Activated CD4-positive, CD25-positive, alpha-beta regulatory T cell treated with anti-CD3 and anti-CD28 coated beads, Interleukin-2, amount 50 U/mL, for 72 hours (primary cell): ENCODE data around the gene SLC16A10.
"Not testable (repeated sequence)": the region's sequence is repeated elsewhere in the genome, so short reads cannot be mapped to it uniquely, and the experiment has no call there.

Experiments used
- DNase-seq: peaks from one replicate; pipeline ENCODE4 v3.0.0; 2021

SLC16A10 gene

DNA sequence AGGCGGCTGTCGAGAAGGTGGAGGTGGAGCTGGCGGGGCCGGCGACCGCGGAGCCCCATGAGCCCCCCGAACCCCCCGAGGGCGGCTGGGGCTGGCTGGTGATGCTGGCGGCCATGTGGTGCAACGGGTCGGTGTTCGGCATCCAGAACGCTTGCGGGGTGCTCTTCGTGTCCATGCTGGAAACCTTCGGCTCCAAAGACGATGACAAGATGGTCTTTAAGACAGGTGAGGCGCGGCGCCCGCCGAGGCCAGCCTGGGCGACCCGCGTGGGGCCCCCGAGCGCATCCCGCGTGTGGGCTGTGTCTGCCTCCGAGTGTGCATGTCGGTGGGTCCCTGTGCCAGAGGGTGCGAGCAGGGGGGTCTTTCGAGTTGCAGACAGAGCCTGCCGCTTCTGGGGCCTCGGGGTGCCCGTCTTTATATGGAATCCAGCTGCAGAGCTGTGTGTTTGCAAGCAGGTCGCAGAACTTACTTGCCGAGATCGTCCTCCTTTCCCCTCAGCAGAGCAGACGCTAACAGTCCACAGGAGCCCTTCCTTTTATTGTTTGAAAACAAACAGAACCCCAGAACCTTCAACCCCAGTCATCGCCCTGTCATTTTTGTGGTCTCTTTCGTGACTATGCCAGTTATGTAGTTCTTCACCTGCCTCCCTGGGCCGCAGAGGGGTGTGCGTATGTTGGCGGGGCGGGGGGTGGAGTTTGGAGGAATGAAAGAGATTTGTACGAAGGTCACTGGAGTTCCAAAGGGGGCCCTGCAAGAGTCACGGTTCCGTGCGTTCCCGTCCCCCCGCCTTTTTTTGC is 766 bp downstream of the SLC16A10 start:
- peak; percentile 65 for DNase-seq

DNA sequence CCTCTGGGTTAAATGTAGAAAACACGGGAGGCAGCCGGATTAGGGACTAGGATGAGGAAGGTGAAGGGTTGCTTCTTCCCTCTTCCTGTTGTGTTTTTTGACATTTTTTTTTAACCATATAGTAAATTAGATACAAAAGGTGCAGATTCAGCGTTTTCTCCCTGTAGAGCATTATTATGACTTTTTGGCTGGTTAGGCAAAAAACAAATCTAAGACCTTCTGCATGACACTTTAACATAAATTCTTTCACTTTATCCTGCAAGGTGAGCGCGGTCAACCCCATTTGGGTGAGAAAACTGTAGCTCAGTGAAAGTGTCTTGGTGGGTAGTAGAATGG is 1.3 kb downstream of the SLC16A10 start:
- DNase-seq, result no peak

DNA sequence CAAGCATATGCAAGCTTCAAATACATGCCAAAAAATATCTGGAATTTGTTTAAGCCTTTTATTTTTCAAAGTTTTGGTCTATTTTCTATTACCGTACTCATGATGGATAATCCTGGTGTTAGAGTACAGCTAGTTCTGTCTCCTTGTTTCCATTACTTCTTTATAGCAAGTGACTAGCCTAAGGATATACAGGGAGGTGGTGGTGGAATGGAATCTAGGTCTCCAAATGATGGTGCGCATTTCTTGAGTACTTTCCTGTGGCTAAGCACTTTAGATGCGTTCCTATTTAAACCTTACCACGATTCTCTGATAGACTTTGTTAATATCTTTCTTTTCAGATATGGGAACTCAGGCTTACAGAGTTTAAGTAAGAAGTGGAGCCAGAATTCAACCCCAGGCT is 3.5 kb downstream of the SLC16A10 start:
- no peak for DNase-seq

DNA sequence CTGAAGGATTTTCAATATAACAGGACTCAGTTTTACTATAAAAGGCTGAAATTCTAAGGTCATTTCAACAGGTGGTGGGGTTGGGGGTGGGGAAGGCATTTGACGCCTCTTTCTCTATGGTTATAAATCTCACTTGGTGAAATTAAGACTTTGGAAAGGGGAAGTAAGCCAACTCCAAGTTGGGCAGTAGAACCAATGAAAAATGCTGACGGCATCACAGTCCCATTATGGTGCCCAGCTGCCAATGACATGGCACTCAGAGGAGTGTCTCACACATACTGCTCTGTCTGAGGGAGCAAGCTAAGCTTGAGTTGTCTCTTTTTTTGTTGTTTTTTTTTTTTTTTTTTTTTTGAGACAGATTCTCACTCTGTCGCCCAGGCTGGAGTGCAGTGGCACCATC is 4.7 kb downstream of the SLC16A10 start:
- no peak for DNase-seq

DNA sequence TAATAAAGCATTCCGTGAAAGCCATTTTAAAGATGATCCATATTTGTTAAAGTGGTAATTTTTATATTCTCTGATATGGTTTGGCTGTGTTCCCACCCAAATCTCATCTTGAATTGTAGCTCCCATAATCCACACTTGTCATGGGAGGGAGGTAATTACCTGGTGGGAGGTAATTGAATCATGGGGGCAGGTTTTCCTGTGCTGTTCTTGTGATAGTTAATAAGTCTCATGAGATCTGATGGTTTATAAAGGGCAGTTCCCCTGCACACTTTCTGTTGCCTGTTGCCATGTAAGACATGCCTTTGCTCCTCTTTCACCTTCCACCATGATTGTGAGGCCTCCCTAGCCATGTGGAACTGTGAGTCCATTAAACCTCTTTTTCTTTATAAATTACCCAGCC is 8.2 kb downstream of the SLC16A10 start:
- DNase-seq, result not testable (repeated sequence)

DNA sequence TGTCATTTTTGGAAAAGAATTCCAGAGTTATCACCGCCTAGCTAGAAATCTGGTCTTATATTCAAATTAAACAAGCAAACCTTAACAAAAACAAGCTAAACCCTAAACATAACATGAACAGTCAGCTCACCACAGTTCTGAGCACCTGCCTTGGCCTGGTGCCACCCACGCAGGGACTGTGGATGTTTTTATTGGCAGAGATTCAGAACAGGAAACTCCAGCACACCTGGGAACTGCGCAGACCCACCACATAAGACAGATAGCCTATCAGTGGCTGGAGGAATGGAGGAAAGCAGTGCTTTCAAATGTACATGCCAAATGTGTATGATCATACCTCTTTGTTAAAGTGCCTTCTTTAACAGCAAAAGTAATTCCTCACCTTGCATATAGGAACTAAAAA is 8.9 kb downstream of the SLC16A10 start:
- peak; percentile 43 for DNase-seq

DNA sequence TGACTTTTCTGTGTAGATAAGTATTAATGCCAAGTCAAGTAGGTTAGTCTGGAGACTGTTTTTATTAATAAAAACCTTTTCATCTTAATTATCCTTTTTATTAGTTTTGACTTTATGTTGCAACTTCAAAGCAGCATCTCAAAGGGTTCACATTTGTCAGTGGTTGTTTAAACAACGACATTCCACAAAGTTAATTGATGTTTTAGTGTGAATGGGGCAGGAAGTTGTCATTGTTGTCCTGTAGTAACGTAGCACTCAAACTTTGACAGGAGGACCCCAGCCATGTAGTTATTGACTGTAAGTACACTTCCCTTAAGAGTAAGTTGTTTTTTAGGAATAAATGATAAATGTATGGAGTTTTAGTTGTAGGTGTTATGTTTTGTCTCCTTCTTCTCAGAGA is 11.3 kb downstream of the SLC16A10 start:
- no peak for DNase-seq

DNA sequence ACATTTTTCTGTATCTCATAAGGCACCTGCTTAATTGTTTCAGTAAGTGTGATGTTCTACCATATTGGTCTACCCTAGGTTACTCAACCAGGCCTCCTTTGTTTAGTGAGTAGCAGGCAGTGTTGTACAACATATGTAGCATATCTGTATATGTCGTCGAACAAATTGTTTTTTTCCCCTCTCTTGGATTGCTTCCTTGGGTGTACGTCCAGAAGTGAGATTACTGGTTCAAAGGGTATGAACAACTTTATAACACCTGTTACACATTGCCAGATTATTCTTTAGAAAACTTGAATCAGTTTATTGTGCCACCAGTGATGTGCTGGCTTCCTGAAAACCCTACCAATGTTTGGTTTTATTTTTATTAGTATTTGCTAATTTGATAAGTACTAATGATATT is 14.7 kb downstream of the SLC16A10 start:
- no peak for DNase-seq

DNA sequence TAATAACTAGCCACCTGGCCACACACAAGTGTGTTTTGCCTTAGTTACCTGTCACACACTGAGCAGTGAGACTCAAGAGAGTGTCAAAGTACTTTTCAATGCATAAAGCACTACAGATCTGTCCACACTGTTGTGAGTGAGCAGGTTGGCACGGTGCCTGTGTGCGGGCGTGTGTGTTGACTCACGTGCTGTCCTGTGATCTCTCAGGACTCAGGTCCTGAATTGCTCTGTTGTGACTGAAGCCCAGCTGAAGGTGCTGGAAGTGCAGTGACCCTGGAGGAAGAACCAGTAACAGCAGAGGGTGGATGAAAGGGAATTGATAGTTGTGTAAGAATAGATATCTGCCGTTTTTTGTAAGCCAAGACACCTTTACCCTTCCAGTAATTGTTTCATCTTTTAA is 18.3 kb downstream of the SLC16A10 start:
- DNase-seq, result peak; percentile 35

DNA sequence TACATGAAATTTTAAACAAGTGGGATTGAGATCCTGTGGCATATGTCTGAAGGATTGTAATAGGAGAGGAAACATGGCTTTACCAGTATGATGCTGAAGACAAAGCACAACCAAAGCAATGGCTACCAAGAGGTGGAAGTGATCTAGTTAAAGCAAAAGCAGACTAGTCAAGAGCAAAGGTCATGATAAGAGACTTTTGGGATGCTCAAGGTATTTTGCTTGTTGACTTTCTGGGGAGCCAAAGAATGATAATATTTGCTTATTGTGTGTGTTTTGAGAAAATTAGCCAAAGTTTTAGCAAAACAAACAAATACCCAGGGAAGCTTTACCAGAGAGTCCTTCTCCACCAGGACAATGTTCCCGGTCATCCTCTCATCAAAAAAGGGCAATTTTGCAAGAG is 20.3 kb downstream of the SLC16A10 start:
- no peak for DNase-seq

DNA sequence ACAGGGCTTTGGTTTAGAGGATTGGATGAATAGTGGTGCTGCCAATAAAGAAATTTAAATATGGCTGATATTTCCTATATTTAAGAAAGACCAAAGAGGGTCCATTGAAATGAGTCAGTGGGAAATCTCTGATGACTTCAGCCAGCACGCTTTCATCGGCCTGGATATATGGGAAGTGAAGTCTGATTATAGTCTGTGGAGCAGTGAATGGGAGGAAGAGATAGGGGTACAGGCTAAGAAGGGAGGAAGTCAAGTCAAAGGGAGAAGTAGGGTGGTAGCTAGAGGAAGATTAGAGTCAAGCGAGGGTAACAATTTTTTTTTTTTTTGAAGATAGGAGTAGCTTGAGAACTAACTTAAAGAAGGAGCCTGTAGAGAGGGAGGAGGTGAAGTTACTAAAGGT is 22.7 kb downstream of the SLC16A10 start:
- no peak for DNase-seq

DNA sequence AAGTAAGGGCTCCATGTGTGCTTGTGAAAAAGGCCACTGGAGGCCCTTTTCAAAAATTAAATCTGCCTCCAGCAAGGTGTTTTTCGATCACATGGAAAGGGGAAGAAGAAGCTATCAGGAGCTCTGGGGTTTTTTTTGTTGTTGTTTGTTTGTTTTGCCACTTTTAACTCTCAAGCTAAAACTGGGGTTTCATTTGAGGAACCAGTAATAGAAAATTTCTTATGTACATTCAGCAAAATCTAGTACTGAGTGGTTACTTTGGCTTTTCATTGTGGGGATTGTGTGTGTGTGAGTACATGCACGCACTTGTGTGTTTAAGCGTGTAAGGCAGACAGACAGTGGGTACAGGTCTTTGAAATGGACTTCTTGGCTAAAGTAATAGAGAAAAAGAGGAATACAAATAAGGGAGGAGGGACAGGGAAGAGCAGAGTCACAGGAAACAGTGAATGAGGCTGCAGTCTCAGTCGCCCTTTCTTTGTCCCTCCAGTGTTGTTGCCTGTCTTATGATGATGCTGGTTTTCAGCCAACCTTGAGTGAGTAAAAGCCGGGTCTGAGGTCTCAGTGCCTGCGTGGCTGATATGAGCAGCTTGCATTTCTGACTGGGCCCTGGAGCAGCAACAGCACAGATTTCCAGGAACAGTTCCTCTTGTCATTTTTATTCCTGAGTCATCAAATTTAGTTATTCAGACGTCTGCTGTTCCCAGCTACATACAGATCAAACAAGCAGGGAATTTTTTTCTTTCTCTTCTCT is 26.2 kb downstream of the SLC16A10 start:
- no peak for DNase-seq

DNA sequence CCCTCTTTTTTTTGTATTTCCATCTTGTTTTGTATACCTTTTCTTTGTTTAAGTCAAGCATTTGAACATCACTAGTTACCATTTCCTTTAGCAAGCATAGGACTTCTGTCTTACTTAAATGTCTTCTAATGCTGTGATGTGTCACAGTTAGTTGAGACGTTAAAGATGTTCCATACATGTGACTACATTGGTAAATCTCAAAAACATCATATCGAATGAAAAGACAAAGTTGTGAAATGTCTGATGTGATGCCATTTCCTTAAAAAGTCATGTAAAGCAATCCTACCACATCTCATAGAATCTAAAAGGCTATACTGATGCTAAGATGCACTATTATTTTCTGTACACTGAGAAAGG is 26.8 kb downstream of the SLC16A10 start:
- DNase-seq, result no peak

DNA sequence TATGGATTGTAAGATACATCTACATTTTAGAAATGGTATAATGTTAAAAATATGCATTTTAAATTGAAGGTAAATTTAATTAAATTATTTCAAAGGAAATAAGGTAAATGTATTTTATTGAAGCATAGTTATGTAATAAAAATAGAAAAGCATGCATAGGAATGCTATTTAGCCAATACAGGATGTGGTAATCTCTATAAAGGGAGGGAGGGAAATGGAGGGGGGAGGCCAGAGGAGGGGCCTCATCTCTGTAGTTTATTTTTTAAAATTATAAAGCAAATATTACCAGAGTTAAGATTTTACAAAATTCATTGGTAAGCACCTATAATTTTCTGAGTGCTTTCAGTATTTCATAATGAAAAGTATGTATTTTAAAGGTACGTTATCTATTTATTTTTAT is 27.2 kb downstream of the SLC16A10 start:
- DNase-seq, result no peak

DNA sequence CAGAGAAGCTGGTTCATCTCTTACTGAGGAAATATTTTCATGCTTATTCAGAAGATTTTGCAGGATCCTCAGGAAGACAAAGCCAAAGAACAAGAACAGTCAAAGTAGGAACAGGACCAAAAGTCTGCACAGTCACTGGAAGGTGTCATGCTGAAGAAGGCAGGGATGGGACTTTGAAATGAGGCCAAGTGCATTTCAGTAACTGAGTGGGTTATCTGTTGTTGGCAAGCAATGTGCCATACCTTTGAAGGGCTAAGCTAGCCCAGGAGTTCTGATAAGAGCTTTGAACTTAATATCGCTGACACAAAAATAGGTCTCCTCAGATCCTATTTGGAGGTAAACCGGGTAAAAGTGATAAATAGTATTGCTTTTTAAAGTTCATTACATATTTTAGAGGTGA is 31.5 kb downstream of the SLC16A10 start:
- DNase-seq, result no peak

DNA sequence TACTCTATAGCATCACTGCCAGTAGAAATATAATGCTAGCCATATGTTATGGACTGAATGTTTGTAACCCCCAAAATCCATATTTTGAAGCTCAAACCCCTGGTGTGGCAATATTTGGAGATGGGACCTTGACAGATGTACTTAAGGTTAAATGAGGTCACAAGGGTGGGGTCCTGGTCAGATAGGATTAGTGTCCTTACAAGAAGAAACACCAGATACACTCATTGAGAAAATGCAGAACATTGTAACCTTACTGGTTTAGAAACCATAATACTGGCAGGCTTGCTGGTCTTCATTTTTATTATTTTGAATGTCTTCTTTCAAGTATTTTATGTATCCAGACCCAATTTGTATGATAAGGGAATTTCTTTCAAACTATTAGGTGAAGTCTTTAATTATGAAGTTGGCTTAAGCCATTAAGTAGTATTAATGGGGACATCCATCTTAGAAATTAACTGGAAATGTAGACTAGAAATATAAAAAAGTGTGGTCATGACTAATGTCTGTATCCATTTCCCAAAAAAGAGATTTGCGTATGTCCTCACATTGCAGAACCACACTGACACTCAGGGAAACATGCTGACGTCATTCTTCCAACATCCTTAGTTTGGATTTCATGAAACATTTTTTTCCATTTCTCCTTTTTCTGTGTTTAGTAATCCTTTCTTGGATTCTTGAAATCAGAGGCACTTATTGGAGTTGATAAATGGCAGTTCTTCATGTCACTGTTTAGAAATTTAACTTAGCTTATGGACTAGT is 32.4 kb downstream of the SLC16A10 start:
- DNase-seq, result no peak

DNA sequence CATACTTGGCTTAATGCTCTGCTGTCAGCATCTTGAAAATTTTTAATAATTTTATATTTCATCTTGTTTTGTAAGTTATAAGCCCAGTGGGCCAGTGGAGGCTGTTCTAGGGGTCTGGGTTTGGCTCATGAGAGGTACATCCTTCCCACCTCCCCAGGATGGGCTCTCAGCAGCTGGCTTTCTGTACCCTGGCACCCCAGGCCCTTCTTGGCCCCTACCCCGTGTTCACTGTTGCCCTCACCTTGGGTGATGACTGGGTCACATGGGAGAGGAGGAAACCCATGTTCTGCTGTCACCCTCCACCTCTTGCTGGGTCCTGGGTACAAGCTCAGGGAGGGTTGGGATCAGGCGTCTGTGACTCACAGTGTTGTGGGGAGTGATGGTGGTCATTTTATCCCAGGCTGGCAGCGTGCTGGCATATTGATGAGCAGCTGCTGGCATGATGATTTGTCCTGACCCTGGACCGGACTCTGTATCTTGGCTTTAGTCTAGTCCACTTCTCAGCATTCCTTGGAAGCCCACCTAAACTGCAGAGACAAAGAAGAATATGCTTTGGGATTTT is 34.6 kb downstream of the SLC16A10 start:
- DNase-seq, result no peak

DNA sequence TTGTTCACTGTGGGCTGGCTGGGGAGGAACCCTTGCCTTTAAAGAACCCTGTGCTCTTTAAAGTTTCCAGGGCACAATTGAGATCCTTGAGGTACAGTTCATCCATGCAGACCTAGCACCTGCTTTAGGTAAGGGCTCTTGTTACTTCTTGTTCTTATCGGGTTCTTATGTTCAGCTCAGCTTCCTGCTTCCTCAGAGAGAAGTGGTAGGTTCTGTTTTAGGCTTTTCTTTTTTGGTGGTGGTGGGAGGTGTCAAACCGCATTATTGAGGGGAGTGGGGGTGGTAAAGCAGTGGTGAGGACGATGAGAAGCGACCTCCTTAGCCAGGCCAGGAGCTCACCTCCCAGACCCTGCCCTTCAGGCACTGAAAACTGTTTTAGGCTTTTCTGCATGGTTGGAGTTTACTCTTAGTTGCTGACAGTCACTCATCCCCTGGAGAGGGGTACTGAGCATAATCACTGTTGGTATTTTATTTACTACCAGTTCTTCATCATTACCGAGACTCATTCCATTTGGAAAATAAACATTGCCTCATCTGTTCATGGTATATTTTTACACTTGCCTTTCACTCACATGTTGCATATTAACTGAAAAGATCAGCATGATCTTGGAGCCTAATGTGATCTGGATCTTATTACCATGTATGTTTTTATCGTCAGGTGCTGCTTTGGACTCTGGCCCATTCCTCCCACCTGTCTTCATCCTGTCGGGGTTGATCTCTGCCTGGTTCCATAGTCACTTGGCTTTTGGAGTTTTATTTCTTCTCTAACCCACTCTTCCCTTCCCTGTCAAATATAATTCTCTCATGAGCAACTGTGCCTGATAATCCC is 35.4 kb downstream of the SLC16A10 start:
- DNase-seq, result no peak

DNA sequence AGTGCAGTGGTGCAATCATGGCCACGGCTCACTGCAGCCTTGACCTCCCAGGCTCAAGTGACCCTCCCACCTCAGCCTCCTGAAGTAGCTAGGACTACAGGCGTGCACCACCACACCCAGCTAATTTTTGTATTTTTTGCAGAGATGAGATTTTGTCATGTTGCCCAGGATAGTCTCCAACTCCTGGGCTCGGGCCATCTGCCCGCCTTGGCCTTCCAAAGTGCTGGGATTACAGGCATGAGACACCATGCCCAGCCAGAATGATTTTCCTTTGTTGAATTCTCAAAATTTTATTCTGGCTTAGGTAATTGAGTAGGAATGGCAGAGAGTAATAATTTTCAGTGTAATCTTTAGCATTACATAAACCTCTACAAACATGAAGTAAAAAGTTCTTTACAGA is 37.1 kb downstream of the SLC16A10 start:
- no peak for DNase-seq

DNA sequence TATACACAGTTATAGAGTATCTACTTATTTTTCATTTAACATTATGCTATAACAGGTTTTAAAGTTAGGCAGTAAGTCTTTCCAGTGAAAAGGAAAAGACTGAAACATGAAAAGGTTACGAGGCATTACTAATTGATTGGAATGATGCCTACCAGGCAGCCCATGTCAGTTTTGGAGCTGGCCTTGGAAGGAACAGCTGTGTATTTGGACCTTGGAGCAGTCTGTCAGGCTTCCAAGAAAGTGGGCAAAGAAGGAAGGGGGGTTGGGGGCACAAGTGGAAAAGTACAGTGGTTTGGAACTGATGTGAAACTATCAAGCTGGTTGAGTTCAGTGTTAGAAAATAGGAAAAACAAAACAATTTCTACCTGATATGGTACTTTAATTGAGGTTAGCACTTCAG is 41.7 kb downstream of the SLC16A10 start:
- no peak for DNase-seq

DNA sequence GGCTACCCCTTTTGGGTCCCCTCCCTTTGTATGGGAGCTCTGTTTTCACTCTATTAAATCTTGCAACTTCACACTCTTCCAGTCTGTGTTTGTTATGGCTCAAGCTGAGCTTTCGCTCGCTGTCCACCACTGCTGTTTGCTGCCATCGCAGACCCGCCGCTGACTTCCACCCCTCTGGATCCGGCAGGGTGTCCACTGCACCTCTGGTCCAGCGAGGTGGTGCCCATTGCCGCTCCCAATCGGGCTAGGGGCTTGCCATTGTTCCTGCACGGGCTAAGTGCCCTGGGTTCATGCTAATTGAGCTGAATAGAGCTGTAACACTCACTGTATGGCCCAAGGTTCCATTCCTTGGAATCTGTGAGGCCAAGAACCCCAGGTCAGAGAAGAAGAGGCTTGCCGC is 43.7 kb downstream of the SLC16A10 start:
- not testable (repeated sequence) for DNase-seq

DNA sequence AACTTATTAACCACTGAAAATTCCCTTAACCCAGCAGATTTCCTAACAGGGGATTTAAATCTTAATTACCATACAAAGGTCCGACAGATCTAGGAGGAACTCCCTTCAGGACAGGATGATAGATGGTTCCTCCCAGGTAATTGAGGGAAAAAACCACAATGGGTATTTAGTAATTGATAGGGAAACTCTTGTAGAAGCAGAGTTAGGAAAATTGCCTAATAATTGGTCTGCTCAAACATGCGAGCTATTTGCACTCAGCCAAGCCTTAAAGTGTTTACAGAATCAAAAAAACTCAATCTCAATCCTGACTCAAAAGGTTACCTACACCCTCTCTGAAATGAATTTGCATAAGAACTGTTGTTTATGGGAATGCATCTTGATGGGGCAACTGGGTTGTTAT is 45.4 kb downstream of the SLC16A10 start:
- DNase-seq, result not testable (repeated sequence)
